ENCODE data around the gene COL7A1. TPM values are rescaled to one million over a fixed set of nuclear protein-coding genes. Genes with fewer than 3 reads are reported as not detected.
A peak's percentile ranks its signal among the peaks of the same experiment; 100 is the strongest.

COL7A1 gene
- total RNA-seq, 1 experiment from 2014 or later = 22.9 TPM

GRCh38 chr3:48567090-48567489 lies 28.0 kb downstream of the COL7A1 start:
- no peaks in the 10 kb centered on the region for H4K20me1 ChIP-seq (ENCODE audit: control insufficient read depth, insufficient read depth, insufficient read length)
- no peak overlapping the region for H2BK5ac ChIP-seq (ENCODE audit: insufficient read length, low read length)
- H3K23ac ChIP-seq (ENCODE audit: insufficient read length, low read depth, low read length) = no peak overlapping the region
- H2BK120ac ChIP-seq (ENCODE audit: low read depth, low read length, poor library complexity, severe bottlenecking) = no peak overlapping the region
- no peak overlapping the region for H3K4ac ChIP-seq (ENCODE audit: low read depth, low read length)
- H3K4me1 Mint-ChIP-seq = peaks cover 16 to 18% of the 10 kb centered on the region in 2 experiments
- DNase-seq = no peak
- peak overlapping the region in 2 of 3 experiments; percentile 80 to 86; a peak in 3 of 7 replicates for H3K27ac Mint-ChIP-seq
- H3K36me3 Mint-ChIP-seq (ENCODE audit: insufficient read depth in 1 of 3, low read depth in 3 of 3) = peaks cover 0 to 18% (median 0%) of the 10 kb centered on the region in 3 experiments; a peak in 3 of 7 replicates
- no peaks in the 10 kb centered on the region for H3K27me3 Mint-ChIP-seq (ENCODE audit: low read depth)
- WGBS (ENCODE audit: extremely low coverage, insufficient read length, low lambda C conversion rate) = no CpG with 5 or more reads among the region's 5 CpGs
- H3K18ac ChIP-seq (ENCODE audit: insufficient read length, low read depth, low read length) = no peak overlapping the region
- no peaks in the 10 kb centered on the region for H3K23me2 ChIP-seq (ENCODE audit: insufficient read length, low read depth, low read length, poor library complexity, severe bottlenecking)
- H3T11ph ChIP-seq (ENCODE audit: low read length) = no peak overlapping the region
- no peak for TF ChIP-seq CTCF (conservative IDR thresholded peaks at IDR 0.05)
- H3K79me2 ChIP-seq (ENCODE audit: insufficient read depth, low read length) = no peaks in the 10 kb centered on the region
- H3K4me2 ChIP-seq (ENCODE audit: insufficient read depth, insufficient read length, low read length) = no peak overlapping the region
- no peak overlapping the region for H3K14ac ChIP-seq (ENCODE audit: insufficient read depth, low read length)
- H2BK15ac ChIP-seq (ENCODE audit: low read depth, low read length) = no peak overlapping the region
- no peaks in the 10 kb centered on the region for H3K79me1 ChIP-seq (ENCODE audit: insufficient read depth, low read depth, low read length, poor library complexity, severe bottlenecking)
- no peak overlapping the region for H3K9ac ChIP-seq (ENCODE audit: extremely low read depth, insufficient read length, low read length)
- H2AFZ ChIP-seq (ENCODE audit: low read length) = no peak overlapping the region
- H2AK5ac ChIP-seq (ENCODE audit: insufficient read length, low read length) = no peak overlapping the region
- H3K9me3 ChIP-seq (ENCODE audit: control insufficient read depth, low read depth, low read length) = no peaks in the 10 kb centered on the region
- H3K27me3 ChIP-seq (ENCODE audit: insufficient read depth, low read length) = no peaks in the 10 kb centered on the region
- no peak overlapping the region for H4K91ac ChIP-seq (ENCODE audit: insufficient read length, low read depth, low read length)
- no peak overlapping the region for H3K56ac ChIP-seq (ENCODE audit: insufficient read length, low read depth, low read length)
- H3K4me1 ChIP-seq (ENCODE audit: insufficient read depth, low read length) = no peaks in the 10 kb centered on the region; the same call in 1 of the 2 replicates
- no peak overlapping the region for H3K4me3 Mint-ChIP-seq
- H2BK12ac ChIP-seq (ENCODE audit: insufficient read length, low read depth, low read length) = no peak overlapping the region
- H3K9me3 Mint-ChIP-seq = no peaks in the 10 kb centered on the region; a peak in 1 of 5 replicates
- H4K8ac ChIP-seq (replicated peaks; ENCODE audit: insufficient read length, low read depth, low read length) = no peak overlapping the region
- H2BK20ac ChIP-seq (ENCODE audit: low read depth, low read length, poor library complexity, severe bottlenecking) = no peak overlapping the region
- H4K5ac ChIP-seq (ENCODE audit: insufficient read length, low read depth, low read length) = no peak overlapping the region
- H3K27ac ChIP-seq (ENCODE audit: insufficient read length, low read depth, low read length) = no peak overlapping the region

All from H9 (cell line).